GM23338 (cell line): ENCODE data around the gene GPATCH3. TPM values are rescaled to one million over a fixed set of nuclear protein-coding genes. Genes with fewer than 3 reads are reported as not detected.

ENCODE experiments used
- ATAC-seq: fragments of 200-7000 bp; cut with Tn5 transposase; 3 replicates; pipeline ENCODE4 v1.9.1; 2020
- DNase-seq: peaks from one replicate; pipeline ENCODE4 v3.0.0-alpha.2; 2015; ENCODE audit warnings: low spot score
- H2AFZ ChIP-seq: fragments of 200-600 bp; sonication (generic); 2 replicates; pipeline ENCODE4 v1.8.0; 2016; ENCODE audit warnings: antibody characterized with exemption, mild to moderate bottlenecking, moderate library complexity
- H3F3A ChIP-seq: fragments of 200-600 bp; sonication (generic); replicated peaks from 2 replicates; pipeline ENCODE4 v1.8.0; 2017; ENCODE audit warnings: antibody characterized with exemption, mixed run types, low read depth
- H3K27ac ChIP-seq: fragments of 200-600 bp; sonication (generic); 2 replicates; pipeline ENCODE4 v1.6.1; 2016; ENCODE audit warnings: low read depth
- H3K27me3 ChIP-seq: fragments of 200-600 bp; sonication (generic); 2 replicates; pipeline ENCODE4 v1.8.0; 2016; ENCODE audit warnings: mild to moderate bottlenecking, mixed run types, moderate library complexity; ENCODE audit not compliant: insufficient read depth
- H3K36me3 ChIP-seq: fragments of 200-600 bp; sonication (generic); 2 replicates; pipeline ENCODE4 v1.8.0; 2016; ENCODE audit warnings: mild to moderate bottlenecking; ENCODE audit not compliant: insufficient read depth
- H3K4me1 ChIP-seq: fragments of 200-600 bp; sonication (generic); 2 replicates; pipeline ENCODE4 v1.8.0; 2016; ENCODE audit warnings: mild to moderate bottlenecking, moderate library complexity; ENCODE audit not compliant: insufficient read depth
- H3K4me2 ChIP-seq: fragments of 200-600 bp; sonication (generic); 2 replicates; pipeline ENCODE4 v1.7.1; 2017; ENCODE audit warnings: mixed run types
- H3K4me3 ChIP-seq: fragments of 200-600 bp; sonication (generic); 2 replicates; pipeline ENCODE4 v1.6.1; 2016; ENCODE audit warnings: mixed run types
- H3K79me2 ChIP-seq: fragments of 200-600 bp; sonication (generic); replicated peaks from 2 replicates; pipeline ENCODE4 v1.8.0; 2017; ENCODE audit warnings: mild to moderate bottlenecking; ENCODE audit not compliant: insufficient read depth
- H3K9me2 ChIP-seq: fragments of 200-600 bp; sonication (generic); 2 replicates; pipeline ENCODE4 v1.8.0; 2017; ENCODE audit not compliant: insufficient read depth
- H4K20me1 ChIP-seq: fragments of 200-600 bp; sonication (generic); replicated peaks from 2 replicates; pipeline ENCODE4 v1.8.0; 2017; ENCODE audit warnings: mild to moderate bottlenecking; ENCODE audit not compliant: insufficient read depth
- H3K27ac Mint-ChIP-seq: 2 replicates; pipeline ENCODE4 v1.8.0; 2020; ENCODE audit warnings: inconsistent platforms, mild to moderate bottlenecking, moderate library complexity, mixed read lengths
- H3K27me3 Mint-ChIP-seq: 3 replicates; pipeline ENCODE4 v1.8.0; 2022; ENCODE audit warnings: low read depth, mild to moderate bottlenecking, moderate library complexity, mixed read lengths, inconsistent platforms; ENCODE audit not compliant: insufficient read depth, poor library complexity
- H3K36me3 Mint-ChIP-seq: 3 replicates; pipeline ENCODE4 v1.8.0; 2021; ENCODE audit warnings: low read depth, mild to moderate bottlenecking, inconsistent platforms, moderate library complexity, mixed read lengths
- H3K4me1 Mint-ChIP-seq: 3 replicates; pipeline ENCODE4 v1.8.0; 2020; ENCODE audit warnings: mild to moderate bottlenecking, inconsistent platforms, mixed read lengths
- H3K4me3 Mint-ChIP-seq: 3 replicates; pipeline ENCODE4 v1.8.0; 2021; ENCODE audit warnings: moderate library complexity, mild to moderate bottlenecking, inconsistent platforms, mixed read lengths
- H3K9me3 Mint-ChIP-seq: 3 replicates; pipeline ENCODE4 v1.8.0; 2020; ENCODE audit warnings: moderate library complexity, mild to moderate bottlenecking, inconsistent platforms, mixed read lengths
- CREB1 ChIP-seq: fragments of 250-450 bp; sonication (Bioruptor Pico); IDR thresholded peaks from 2 replicates; pipeline ENCODE4 v1.5.0; 2020; ENCODE audit warnings: low read depth, mild to moderate bottlenecking, moderate library complexity
- CTCF ChIP-seq, 2 experiments: fragments of 200-600 bp in 1 of 2; sonication (generic) in 1 of 2; conservative IDR thresholded peaks; 2 replicates each; pipeline versions ENCODE4 v1.5.1 to v1.6.1; 2016 to 2017; ENCODE audit warnings: antibody characterized with exemption in 2 of 2, low read depth in 2 of 2, mild to moderate bottlenecking in 2 of 2, moderate library complexity in 1 of 2
- ETS1 ChIP-seq: IDR thresholded peaks from 2 replicates; pipeline ENCODE4 v1.6.1; 2016; ENCODE audit warnings: antibody characterized with exemption
- EZH2 ChIP-seq: fragments of 200-600 bp; sonication (generic); IDR thresholded peaks from one replicate; pipeline ENCODE4 v1.8.0; 2017; ENCODE audit warnings: antibody characterized with exemption, mild to moderate bottlenecking, low read depth; ENCODE audit not compliant: unreplicated experiment
- EZH2phosphoT487 ChIP-seq: fragments of 200-600 bp; sonication (generic); IDR thresholded peaks from one replicate; pipeline ENCODE4 v1.8.1; 2018; ENCODE audit warnings: antibody characterized with exemption; ENCODE audit not compliant: unreplicated experiment
- JUNB ChIP-seq: IDR thresholded peaks from one replicate; pipeline ENCODE4 v1.6.1; 2016; ENCODE audit warnings: antibody characterized with exemption; ENCODE audit not compliant: unreplicated experiment
- NANOG ChIP-seq: IDR thresholded peaks from 2 replicates; pipeline ENCODE4 v1.6.1; 2016; ENCODE audit warnings: antibody characterized with exemption, borderline replicate concordance
- POLR2AphosphoS5 ChIP-seq: IDR thresholded peaks from 2 replicates; pipeline ENCODE4 v1.6.1; 2016; ENCODE audit warnings: antibody characterized with exemption, low read depth
- REST ChIP-seq: IDR thresholded peaks from one replicate; pipeline ENCODE4 v1.6.1; 2018; ENCODE audit warnings: antibody characterized with exemption; ENCODE audit not compliant: unreplicated experiment
- STAT1 ChIP-seq: IDR thresholded peaks from one replicate; pipeline ENCODE4 v1.6.1; 2016; ENCODE audit warnings: antibody characterized with exemption; ENCODE audit not compliant: unreplicated experiment
- ZNF114 ChIP-seq: fragments of 250-450 bp; sonication (Bioruptor Pico); IDR thresholded peaks from 2 replicates; pipeline ENCODE4 v1.5.0; 2020; ENCODE audit warnings: mild to moderate bottlenecking, moderate library complexity
- ZNF331 ChIP-seq: fragments of 250-450 bp; sonication (Bioruptor Pico); IDR thresholded peaks from 2 replicates; pipeline ENCODE4 v1.5.0; 2020; ENCODE audit warnings: low read depth, mild to moderate bottlenecking, moderate library complexity
- ZNF462 ChIP-seq: fragments of 250-450 bp; sonication (Bioruptor Pico); IDR thresholded peaks from 2 replicates; pipeline ENCODE4 v1.5.0; 2020; ENCODE audit warnings: mild to moderate bottlenecking, moderate library complexity
- polyA plus RNA-seq: library from polyadenylated mRNA; unstranded; fragments of >200 nt; fragmentation: Nextera tagmentation; extraction: Ambion mirVana; gene quantifications from 2 replicates; pipeline ENCODE4 v1.2.1, GENCODE V29; 2016
- total RNA-seq: library from RNA; depleted of rRNA; stranded (reverse); fragments of >200 nt; shearing (Covaris generic); gene quantifications from 2 replicates; pipeline ENCODE4 v1.2.3, GENCODE V29; 2014

The GPATCH3 gene
- total and polyA plus RNA-seq, 2 experiments from 2014 or later = 10.5 to 13.0 TPM

- Histone ChIP-seq H2AFZ (no peak overlapping the region), H3F3A (peaks cover 6% of the 10 kb centered on the region; the same call in 1 of the 2 replicates), H3K4me3 (no peak overlapping the region), H3K9me2 (no peaks in the 10 kb centered on the region), H3K4me2 (no peak overlapping the region), H3K27me3 (no peaks in the 10 kb centered on the region), H3K27ac (no peak overlapping the region), H3K36me3 (no peaks in the 10 kb centered on the region), H3K4me1 (peaks cover 13% of the 10 kb centered on the region), H3K79me2 (no peaks in the 10 kb centered on the region), H4K20me1 (no peaks in the 10 kb centered on the region)
- DNase-seq = no peak
- Mint-ChIP-seq H3K9me3 (no peaks in the 10 kb centered on the region), H3K27ac (no peak overlapping the region), H3K4me1 (peaks cover 35% of the 10 kb centered on the region), H3K4me3 (no peak overlapping the region; the same call in 2 of the 3 replicates), H3K36me3 (peaks cover 4% of the 10 kb centered on the region; the same call in 2 of the 3 replicates), H3K27me3 (peaks cover 16% of the 10 kb centered on the region)
- TF ChIP-seq JUNB (no peak), ZNF331 (CRISPR knock-in tag) (no peak), ETS1 (no peak), REST (no peak), STAT1 (no peak), EZH2 (no peak), POLR2AphosphoS5 (no peak), CTCF (conservative IDR thresholded peaks at IDR 0.05; ENCODE audit: low read depth in 2 of 2) (no peak), ZNF462 (CRISPR knock-in tag) (no peak), EZH2phosphoT487 (no peak), CREB1 (CRISPR knock-in tag) (no peak), NANOG (no peak), ZNF114 (CRISPR knock-in tag) (no peak)
- no peak for ATAC-seq
Measured at GRCh38 chr1:26858160-26858559, 42.1 kb downstream of the GPATCH3 start.
